ENCODE data around the gene RHBDD3. TPM values are rescaled to one million over a fixed set of nuclear protein-coding genes. Genes with fewer than 3 reads are reported as not detected.
A peak's percentile ranks its signal among the peaks of the same experiment; 100 is the strongest.
"Not testable (repeated sequence)": the region's sequence is repeated elsewhere in the genome, so short reads cannot be mapped to it uniquely, and the experiment has no call there.

The RHBDD3 gene
- total RNA-seq, 1 experiment from 2014 or later = 10.5 TPM

DNA sequence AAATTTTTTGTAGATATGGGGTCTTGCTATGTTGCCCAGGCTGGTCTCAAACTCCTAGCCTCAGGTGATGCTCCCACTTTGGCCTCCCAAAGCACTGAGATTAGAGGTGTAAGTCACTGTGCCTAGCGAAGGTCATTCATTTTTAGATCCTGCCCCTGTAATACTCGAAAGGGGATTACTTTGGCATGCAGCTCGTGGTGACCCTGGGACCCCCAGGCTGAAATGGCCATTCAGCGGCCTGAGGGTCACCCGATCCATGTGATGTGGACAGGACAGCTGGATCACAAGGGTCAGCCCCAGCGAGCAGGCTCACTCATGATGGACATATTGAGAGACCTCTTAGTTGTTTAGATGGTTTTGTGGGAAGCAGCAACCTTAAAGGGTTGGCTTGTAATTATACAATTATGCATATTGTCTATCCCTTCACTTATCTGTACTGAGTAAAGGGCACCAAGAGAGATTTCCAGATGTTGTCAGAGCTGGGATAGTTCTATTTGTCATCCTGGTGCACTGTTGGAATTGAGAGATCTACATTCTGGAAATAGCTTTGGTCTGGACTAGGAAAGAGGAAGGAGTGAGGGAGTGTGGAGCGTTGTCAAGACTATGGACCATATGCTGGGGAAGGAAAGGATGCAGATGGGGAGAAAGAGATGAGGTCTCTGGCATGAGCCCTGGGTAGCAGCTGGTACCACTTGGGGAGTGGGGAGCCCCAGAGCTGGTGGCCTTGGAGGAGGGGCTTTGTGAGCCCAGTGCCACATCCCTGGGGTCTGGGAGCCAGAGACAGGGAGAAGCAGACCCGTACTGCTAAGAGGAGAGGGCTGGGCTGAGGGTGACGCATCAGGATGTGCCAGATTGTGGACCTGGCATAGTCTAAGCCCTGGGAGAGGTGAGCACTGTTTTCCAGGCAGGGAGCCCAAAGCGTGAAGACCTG lies 15.5 kb downstream of the RHBDD3 start:
- DNase-seq (ENCODE audit: low read depth) = no peak

DNA sequence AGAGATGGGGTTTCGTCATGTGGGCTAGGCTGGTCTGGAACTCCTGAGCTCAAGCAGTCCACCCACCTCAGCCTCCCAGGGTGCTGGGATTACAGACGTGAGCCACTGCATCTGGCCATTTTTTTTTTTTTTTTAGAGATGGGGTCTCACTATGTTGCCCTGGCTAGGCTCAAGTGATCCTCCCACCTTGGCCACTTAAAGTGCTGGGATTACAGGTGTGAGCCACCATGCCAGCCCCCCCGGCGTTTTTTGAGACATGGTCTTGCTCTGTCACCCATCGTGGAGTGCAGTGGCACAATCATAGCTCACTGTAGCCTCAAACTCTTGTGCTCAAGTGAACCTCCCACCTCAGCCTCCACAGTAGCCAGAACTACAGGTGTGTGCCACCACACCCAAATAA lies 16.5 kb downstream of the RHBDD3 start:
- no peak for DNase-seq (ENCODE audit: low read depth)

- not testable (repeated sequence) for DNase-seq (ENCODE audit: low read depth)
Measured at GRCh38 chr22:29247891-29248290, 19.9 kb downstream of the RHBDD3 start.

DNA sequence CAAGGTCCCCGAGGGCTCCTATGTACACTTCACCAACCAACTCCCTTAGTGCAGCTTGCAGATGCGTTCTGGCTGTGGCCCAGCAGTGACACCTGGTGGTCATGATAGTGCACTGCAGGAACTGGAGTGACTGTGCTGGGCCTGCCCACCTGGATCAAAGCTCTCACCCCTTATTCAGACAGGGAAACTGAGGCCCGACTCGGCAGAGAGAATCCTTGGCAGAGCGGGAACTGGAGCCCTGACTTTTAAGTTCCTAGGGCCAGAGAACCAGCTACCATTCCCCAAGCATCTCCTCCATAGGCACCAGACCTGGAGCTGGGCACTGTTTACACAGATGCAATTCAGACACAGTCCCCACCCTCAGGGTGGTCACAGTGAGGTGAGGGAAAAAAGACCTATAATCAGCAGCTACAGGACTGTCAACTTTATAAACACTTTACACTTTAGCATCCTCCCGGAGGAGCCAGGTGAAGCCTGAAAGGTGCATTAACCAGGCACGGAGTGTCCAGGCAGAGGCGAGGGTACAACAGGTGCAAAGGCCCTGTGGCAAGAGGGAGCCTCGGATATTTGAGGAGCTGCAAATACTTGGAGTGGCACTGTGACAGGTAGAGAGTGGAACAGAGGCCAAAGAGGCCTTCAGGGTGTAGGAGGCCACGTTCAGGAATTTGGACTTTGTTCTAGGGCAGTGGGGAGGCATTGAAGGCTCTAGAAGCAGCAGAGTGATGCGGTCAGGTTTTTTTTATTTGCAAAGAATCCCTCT lies 22.0 kb downstream of the RHBDD3 start:
- peak; percentile 47 for DNase-seq (ENCODE audit: low read depth)

GRCh38 chr22:29244785-29245625 lies 22.8 kb downstream of the RHBDD3 start:
- no peak for DNase-seq (ENCODE audit: low read depth)

GRCh38 chr22:29243874-29244446 lies 23.8 kb downstream of the RHBDD3 start:
- no peak for DNase-seq (ENCODE audit: low read depth)

DNA sequence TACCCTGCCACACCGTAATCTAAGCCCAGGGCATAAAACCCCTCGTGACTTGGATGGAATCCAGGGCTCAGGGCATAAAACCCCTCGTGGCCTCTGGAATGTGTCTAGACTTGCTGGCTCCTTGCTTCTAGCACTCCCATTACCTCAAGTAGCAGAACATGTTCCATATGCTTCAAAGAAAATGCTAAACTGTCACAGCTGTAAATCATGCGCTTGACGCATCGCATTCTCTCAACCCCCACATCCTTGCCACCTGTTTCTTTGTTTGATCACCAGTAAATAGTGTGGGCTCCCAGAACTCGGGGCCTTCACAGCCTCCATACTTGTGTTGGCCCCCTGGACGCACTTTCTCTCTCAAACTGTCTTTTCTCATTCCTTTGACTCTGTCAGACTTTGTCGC lies 27.3 kb downstream of the RHBDD3 start:
- not testable (repeated sequence) for DNase-seq (ENCODE audit: low read depth)

- DNase-seq (ENCODE audit: low read depth) = no peak
Measured at GRCh38 chr22:29233277-29233877, 34.4 kb downstream of the RHBDD3 start.

DNA sequence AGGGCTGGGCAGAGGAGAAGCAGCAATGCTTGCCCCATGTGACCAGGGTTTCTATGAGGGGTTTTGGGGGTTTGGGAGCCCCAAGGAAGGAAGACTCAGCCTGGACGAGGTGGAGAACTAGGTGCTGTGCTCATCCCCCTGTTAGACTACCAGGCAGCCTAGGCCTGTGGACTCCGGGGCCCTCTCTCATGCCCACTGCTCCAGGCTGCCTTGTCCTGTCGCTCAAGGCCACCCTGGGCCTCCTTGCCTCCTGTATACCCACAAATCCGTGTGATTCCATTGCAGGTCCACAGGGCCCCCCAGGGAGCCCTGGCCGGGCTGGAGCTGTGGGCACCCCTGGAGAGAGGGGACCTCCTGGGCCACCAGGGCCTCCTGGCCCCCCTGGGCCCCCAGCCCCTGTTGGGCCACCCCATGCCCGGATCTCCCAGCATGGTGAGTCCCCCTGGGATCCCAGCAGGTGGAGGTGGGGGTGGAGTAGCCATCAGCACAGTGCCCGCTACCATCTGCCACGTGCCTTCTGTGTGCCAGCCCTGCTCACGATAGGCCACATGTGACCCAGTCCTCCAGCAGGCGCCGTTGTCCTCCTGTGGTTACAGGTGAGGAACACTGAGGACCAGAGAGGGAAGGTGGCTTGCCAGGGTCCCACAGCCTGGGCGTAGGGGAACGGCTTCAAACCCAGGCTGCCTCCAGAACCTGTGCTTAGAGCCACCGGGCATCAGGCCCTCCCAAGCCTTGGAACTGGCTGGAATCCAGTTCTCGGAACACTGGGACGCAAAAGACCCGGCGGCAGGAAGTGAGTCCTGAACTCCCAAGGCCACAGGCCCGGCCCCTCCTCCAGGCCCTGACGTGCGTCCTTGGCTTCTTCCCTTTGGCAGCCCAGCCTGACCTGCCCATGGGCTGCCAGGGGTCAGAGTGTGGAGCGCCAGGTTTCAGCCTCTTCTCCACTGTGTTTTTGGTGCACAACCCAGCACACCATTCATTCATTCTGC lies 35.5 kb downstream of the RHBDD3 start:
- no peak for DNase-seq (ENCODE audit: low read depth)

DNA sequence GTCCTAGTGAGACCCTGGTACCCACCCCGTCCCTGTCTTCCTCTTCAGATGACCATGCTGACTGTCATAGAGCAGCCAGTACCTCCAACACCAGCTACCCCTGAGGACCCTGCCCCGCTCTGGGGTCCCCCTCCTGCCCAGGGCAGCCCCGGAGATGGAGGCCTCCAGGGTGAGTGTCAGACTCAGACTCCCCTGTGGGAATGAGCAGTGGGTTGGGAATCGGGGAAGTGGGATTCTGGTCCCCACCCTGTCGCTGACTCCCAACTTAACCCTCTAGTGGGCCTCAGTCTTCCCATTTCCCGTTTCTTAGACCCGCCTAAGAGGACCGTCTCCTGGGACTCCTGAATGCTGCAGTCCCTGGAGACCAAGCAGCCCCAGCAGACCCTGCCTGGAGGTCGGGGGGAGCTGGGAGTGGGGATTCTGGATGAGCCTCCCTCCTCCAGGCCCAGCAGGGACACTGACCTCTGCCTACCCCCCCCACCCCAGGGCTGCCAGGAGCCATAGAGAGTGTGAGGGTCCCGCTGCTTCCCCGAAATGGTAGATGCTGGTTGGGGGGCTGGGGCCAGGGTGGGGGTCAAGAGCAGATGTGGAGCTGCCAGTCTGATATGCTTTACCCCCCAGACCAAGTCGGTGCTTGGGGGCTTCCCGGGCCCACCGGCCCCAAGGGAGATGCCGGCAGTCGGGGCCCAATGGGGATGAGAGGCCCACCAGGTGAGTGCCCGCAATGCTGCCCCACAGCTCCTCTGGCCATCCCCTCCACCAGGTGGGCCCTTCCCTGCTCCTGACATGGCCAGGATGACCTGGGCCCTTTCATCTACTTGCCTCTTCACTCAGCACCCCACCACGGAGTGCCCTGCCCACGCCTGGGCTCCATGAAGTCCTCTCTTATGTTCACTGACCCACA lies 36.6 kb downstream of the RHBDD3 start:
- no peak for DNase-seq (ENCODE audit: low read depth)

DNA sequence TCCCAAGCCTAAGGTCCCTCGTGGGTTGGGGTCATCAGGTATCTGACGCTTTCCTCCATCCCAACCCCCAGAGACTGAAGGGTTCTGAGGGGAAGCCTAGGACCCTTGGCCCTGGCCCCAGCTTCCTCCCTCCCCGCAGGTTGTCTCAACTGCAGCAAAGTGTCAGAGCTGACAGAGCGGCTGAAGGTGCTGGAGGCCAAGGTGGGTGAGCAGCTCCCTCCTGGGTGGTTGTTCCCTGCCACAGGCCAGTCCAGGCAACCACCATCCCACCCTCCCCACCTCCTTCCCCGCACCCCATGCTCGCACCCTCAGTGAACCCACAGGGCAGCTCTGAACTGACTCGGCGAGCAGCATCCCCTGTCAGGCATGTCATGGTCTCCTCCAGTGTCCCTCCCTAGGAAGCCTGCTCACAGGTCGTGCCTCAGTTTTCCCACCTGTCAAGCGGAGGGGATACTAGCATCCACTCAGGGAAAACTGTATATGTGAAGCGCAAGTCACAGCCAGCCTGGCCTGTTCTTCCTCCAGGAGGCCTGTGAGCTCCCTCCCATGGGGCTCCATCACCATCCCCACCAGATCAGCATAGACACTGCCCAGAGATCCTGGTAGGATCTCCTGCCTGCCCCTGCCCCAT lies 41.3 kb downstream of the RHBDD3 start:
- no peak for DNase-seq (ENCODE audit: low read depth)

DNA sequence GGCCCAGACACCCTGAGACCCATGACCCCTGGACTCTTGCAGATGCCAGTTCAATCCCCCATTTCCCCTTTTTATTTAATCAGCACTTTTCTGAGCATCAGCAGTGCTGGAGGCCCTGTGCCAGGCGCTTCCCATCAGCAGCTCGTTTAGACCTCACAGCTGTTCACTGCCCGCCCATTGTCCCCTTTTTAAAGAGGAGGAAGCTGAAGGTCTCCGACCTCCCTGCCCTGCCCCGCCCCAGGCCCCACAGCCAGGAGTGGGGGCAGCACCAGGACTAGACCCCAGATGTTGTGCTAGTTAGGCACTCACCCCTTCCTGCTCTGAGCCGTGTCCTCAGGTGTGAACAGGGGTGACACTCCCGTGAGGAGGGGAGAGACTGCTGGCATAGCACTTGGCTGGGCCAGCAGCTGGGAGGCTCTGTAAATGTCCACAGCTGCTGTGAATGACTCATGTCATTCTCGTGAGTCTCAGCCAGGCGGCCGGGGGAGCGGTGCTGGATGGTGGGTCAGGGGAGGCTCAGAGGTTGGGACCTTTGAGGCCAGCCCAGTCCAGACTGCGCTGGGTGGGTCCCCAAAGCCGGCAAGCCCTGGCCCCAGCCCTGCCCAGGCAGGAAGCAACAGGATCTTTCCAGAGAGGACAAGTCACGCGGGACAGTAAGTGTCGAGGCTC lies 42.2 kb downstream of the RHBDD3 start:
- DNase-seq (ENCODE audit: low read depth) = peak; percentile 42

GRCh38 chr22:29224859-29225410 lies 42.8 kb downstream of the RHBDD3 start:
- no peak for DNase-seq (ENCODE audit: low read depth)

DNA sequence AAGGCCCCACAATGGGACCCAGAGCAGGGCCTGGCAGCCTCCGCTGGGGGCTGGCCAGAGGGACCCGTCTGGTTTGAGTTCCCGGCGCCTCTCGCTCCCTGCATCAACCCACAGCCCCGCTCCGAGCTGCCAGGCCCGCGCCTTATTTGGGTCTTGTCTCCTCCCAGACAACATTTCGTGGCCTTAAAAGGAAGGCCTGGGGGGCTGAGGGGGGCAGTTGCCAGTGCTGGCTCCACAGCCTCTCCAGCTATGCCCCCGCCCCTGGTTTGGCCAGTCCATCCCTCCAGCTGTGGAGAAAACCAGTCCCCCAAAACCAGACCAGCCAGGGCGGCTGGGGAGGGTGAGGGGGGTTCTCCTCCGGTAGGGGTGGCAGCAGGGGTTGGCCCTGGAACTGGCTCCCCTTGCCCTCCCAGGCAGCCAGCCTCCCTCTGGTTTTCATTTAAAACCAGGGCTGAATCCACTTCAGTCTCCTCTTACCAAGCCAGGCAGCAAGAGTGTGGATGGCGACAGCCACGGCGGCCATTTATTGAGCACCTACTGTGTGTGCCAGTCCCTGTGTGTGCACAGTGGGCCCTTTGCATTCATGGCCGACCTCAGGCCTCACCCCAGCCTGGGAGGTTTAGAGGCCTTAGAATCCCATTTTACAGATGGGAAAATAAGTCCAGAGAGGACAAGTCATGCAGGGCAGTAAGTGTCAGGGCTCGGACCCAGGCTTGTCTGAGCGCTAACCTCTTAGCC lies 43.5 kb downstream of the RHBDD3 start:
- no peak for DNase-seq (ENCODE audit: low read depth)

GRCh38 chr22:29219881-29220670 lies 47.7 kb downstream of the RHBDD3 start:
- DNase-seq (ENCODE audit: low read depth) = no peak

DNA sequence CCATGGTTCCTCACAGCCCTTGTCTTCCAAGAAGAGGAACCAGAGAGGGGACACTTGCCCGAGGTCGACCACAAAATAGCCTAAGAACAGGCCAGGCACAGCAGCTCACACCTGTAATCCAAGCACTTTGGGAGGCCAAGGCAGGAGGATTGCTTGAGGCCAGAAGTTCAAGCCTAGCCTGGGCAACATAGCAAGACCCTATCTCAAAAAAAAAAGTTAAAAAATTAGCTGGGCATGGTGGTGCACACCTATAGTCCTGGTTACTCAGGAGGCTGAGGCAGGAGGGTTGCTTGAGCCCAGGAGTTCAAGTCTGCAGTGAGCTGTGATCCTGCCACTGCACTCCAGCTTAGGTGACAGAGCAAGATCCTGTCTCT lies 48.4 kb downstream of the RHBDD3 start:
- not testable (repeated sequence) for DNase-seq (ENCODE audit: low read depth)
